Endothelial cell (in vitro differentiated cells): ENCODE measurements around the gene B3GNT9. TPM values are rescaled to one million over a fixed set of nuclear protein-coding genes. Genes with fewer than 3 reads are reported as not detected.

Source experiments
- DNase-seq: peaks from one replicate; pipeline ENCODE4 v3.0.0; 2021; ENCODE audit warnings: low spot score
- H3K27ac Mint-ChIP-seq: one replicate; pipeline ENCODE4 v1.8.0; 2021; ENCODE audit warnings: mixed read lengths, inconsistent platforms; ENCODE audit not compliant: unreplicated experiment
- H3K27me3 Mint-ChIP-seq: one replicate; pipeline ENCODE4 v1.8.0; 2021; ENCODE audit warnings: mild to moderate bottlenecking, moderate library complexity, mixed read lengths, inconsistent platforms; ENCODE audit not compliant: unreplicated experiment
- H3K36me3 Mint-ChIP-seq: one replicate; pipeline ENCODE4 v1.8.0; 2021; ENCODE audit warnings: mild to moderate bottlenecking, low read depth, mixed read lengths, inconsistent platforms; ENCODE audit not compliant: unreplicated experiment
- H3K4me1 Mint-ChIP-seq: one replicate; pipeline ENCODE4 v1.8.0; 2021; ENCODE audit warnings: mild to moderate bottlenecking, mixed read lengths, inconsistent platforms; ENCODE audit not compliant: unreplicated experiment
- H3K4me3 Mint-ChIP-seq: one replicate; pipeline ENCODE4 v1.8.0; 2021; ENCODE audit warnings: mild to moderate bottlenecking, mixed read lengths, inconsistent platforms; ENCODE audit not compliant: unreplicated experiment
- H3K9me3 Mint-ChIP-seq: one replicate; pipeline ENCODE4 v1.8.0; 2021; ENCODE audit warnings: mixed read lengths, inconsistent platforms; ENCODE audit not compliant: unreplicated experiment
- CTCF ChIP-seq: fragments of 200-600 bp; sonication (generic); IDR thresholded peaks from one replicate; pipeline ENCODE4 v1.5.0; 2021; ENCODE audit warnings: antibody characterized with exemption; ENCODE audit not compliant: unreplicated experiment
- total RNA-seq: library from RNA; stranded (reverse); fragmentation: NEBNext Ultra II Directional; extraction: Animal tissue kit (Norgen Biotek cat#: 25700); gene quantifications from one replicate; pipeline ENCODE4 v1.2.1, GENCODE V29; 2021; ENCODE audit not compliant: unreplicated experiment

B3GNT9 gene
- total RNA-seq, 1 donor from 2014 or later: 1.5 TPM

GRCh38 chr16:67104061-67104460 is 46.7 kb downstream of the B3GNT9 start:
- H3K27me3 Mint-ChIP-seq: peaks cover 2% of the 10 kb centered on the region
- TF ChIP-seq CTCF: no peak
- no peak overlapping the region for H3K27ac Mint-ChIP-seq
- H3K9me3 Mint-ChIP-seq: no peaks in the 10 kb centered on the region
- H3K36me3 Mint-ChIP-seq: peaks cover 14% of the 10 kb centered on the region
- DNase-seq: peak; percentile 21
- H3K4me1 Mint-ChIP-seq: no peaks in the 10 kb centered on the region
- no peak overlapping the region for H3K4me3 Mint-ChIP-seq

- Mint-ChIP-seq H3K27me3 (no peaks in the 10 kb centered on the region), H3K27ac (no peak overlapping the region), H3K4me1 (no peaks in the 10 kb centered on the region), H3K36me3 (peaks cover 14% of the 10 kb centered on the region), H3K9me3 (no peaks in the 10 kb centered on the region), H3K4me3 (no peak overlapping the region)
- DNase-seq: no peak
- no peak for TF ChIP-seq CTCF
These were observed 49.3 kb downstream of the B3GNT9 start for GRCh38 chr16:67101311-67102082.

- Mint-ChIP-seq H3K27me3 (no peaks in the 10 kb centered on the region), H3K4me1 (no peaks in the 10 kb centered on the region), H3K36me3 (peaks cover 14% of the 10 kb centered on the region), H3K27ac (no peak overlapping the region), H3K9me3 (no peaks in the 10 kb centered on the region), H3K4me3 (no peak overlapping the region)
- TF ChIP-seq CTCF: no peak
- DNase-seq: no peak
These were observed 50.1 kb downstream of the B3GNT9 start for GRCh38 chr16:67100569-67101310.

- DNase-seq: no peak
- Mint-ChIP-seq H3K9me3 (no peaks in the 10 kb centered on the region), H3K27me3 (no peaks in the 10 kb centered on the region), H3K27ac (no peak overlapping the region), H3K4me3 (no peak overlapping the region), H3K4me1 (no peaks in the 10 kb centered on the region), H3K36me3 (peaks cover 14% of the 10 kb centered on the region)
- no peak for TF ChIP-seq CTCF
These were observed 52.2 kb downstream of the B3GNT9 start for GRCh38 chr16:67098599-67098998.

Other genes starting within 250 kb of the B3GNT9 start
- gene CDH16, start 232.1 kb downstream of the B3GNT9 start, total RNA-seq: not detected
- gene RRAD, start 225.5 kb downstream of the B3GNT9 start, total RNA-seq: not detected
- 38.8 TPM for gene CIAO2B, start 216.6 kb downstream of the B3GNT9 start, total RNA-seq
- 26.7 TPM for gene CES2, start 215.5 kb downstream of the B3GNT9 start, total RNA-seq
- 2.5 TPM for gene CES3, start 189.7 kb downstream of the B3GNT9 start, total RNA-seq
- gene CES4A, start 162.4 kb downstream of the B3GNT9 start, total RNA-seq: 1.1 TPM
- gene CBFB, start 121.8 kb downstream of the B3GNT9 start, total RNA-seq: 65.8 TPM
- gene PHAF1, start 41.1 kb downstream of the B3GNT9 start, total RNA-seq: 17.7 TPM
- 3.7 TPM for gene TRADD, start 8.9 kb upstream of the B3GNT9 start, total RNA-seq
- 3.8 TPM for gene FBXL8, start 9.0 kb upstream of the B3GNT9 start, total RNA-seq
- 5.7 TPM for gene HSF4, start 13.7 kb upstream of the B3GNT9 start, total RNA-seq
- gene NOL3, start 19.5 kb upstream of the B3GNT9 start, total RNA-seq: 2.6 TPM
- 88.8 TPM for gene MATCAP1, start 33.0 kb upstream of the B3GNT9 start, total RNA-seq
- 150 TPM for gene EXOC3L1, start 39.1 kb upstream of the B3GNT9 start, total RNA-seq
- gene E2F4, start 41.2 kb upstream of the B3GNT9 start, total RNA-seq: 113 TPM
- gene ELMO3, start 48.1 kb upstream of the B3GNT9 start, total RNA-seq: 25.3 TPM
- gene TMEM208, start 76.1 kb upstream of the B3GNT9 start, total RNA-seq: 33.6 TPM
- gene FHOD1, start 96.5 kb upstream of the B3GNT9 start, total RNA-seq: 248 TPM
- 17.2 TPM for gene SLC9A5, start 98.0 kb upstream of the B3GNT9 start, total RNA-seq
- gene PLEKHG4, start 128.5 kb upstream of the B3GNT9 start, total RNA-seq: 9.5 TPM
- 2.0 TPM for gene KCTD19, start 175.7 kb upstream of the B3GNT9 start, total RNA-seq
- gene LRRC36, start 175.8 kb upstream of the B3GNT9 start, total RNA-seq: 24.1 TPM
- 1.1 TPM for gene TPPP3, start 242.5 kb upstream of the B3GNT9 start, total RNA-seq